Neuronal stem cell (in vitro differentiated cells): ENCODE results near the gene SGPP2.

Source experiments
- DNase-seq: peaks from one replicate; pipeline ENCODE4 v3.0.0-alpha.2; 2013; ENCODE audit warnings: low spot score
- H2AFZ ChIP-seq: one replicate; pipeline ENCODE4 v1.6.1; 2013; ENCODE audit warnings: mild to moderate bottlenecking, low read length, inconsistent platforms
- H2AK5ac ChIP-seq: 2 replicates; pipeline ENCODE4 v1.6.1; 2013; ENCODE audit warnings: low read depth, mild to moderate bottlenecking, inconsistent platforms, low read length, moderate library complexity, mixed read lengths
- H2BK120ac ChIP-seq: 2 replicates; pipeline ENCODE4 v1.6.1; 2013; ENCODE audit warnings: low read depth, mild to moderate bottlenecking, inconsistent platforms, low read length, moderate library complexity, mixed read lengths
- H2BK12ac ChIP-seq: one replicate; pipeline ENCODE4 v1.6.1; 2013; ENCODE audit warnings: low read length, inconsistent platforms
- H2BK15ac ChIP-seq: 2 replicates; pipeline ENCODE4 v1.6.1; 2013; ENCODE audit warnings: mild to moderate bottlenecking, low read length, inconsistent platforms, mixed read lengths
- H2BK5ac ChIP-seq: one replicate; pipeline ENCODE4 v1.6.1; 2013; ENCODE audit warnings: inconsistent platforms, mild to moderate bottlenecking, low read length, moderate library complexity
- H3K14ac ChIP-seq: one replicate; pipeline ENCODE4 v1.6.1; 2013; ENCODE audit warnings: low read length, inconsistent platforms
- H3K18ac ChIP-seq: 2 replicates; pipeline ENCODE4 v1.6.1; 2013; ENCODE audit warnings: low read length, inconsistent platforms
- H3K23ac ChIP-seq: 2 replicates; pipeline ENCODE4 v1.6.1; 2013; ENCODE audit warnings: low read depth, mild to moderate bottlenecking, mixed read lengths, low read length, inconsistent platforms; ENCODE audit not compliant: poor library complexity
- H3K27ac ChIP-seq: replicated peaks from 3 replicates; pipeline ENCODE4 v1.5.1; 2013; ENCODE audit warnings: low read length, inconsistent platforms
- H3K27me3 ChIP-seq, 3 experiments: 2 replicates each; pipeline ENCODE4 v1.6.1; 2013; ENCODE audit warnings: low read length in 3 of 3, mild to moderate bottlenecking in 2 of 3, inconsistent platforms in 1 of 3, low read depth in 1 of 3, mixed read lengths in 1 of 3, moderate library complexity in 1 of 3; ENCODE audit not compliant: control insufficient read depth in 3 of 3, insufficient read depth in 3 of 3
- H3K36me3 ChIP-seq, 2 donors: replicated peaks in 1 of 2; 2 replicates each; pipeline ENCODE4 v1.6.1; 2013; ENCODE audit warnings: low read length in 2 of 2; ENCODE audit not compliant: control insufficient read depth in 2 of 2, insufficient read depth in 2 of 2
- H3K4ac ChIP-seq: 2 replicates; pipeline ENCODE4 v1.6.1; 2013; ENCODE audit warnings: inconsistent platforms, mild to moderate bottlenecking, low read length, moderate library complexity
- H3K4me1 ChIP-seq, 2 donors: 1 replicate in 1 of 2; 2 replicates in 1 of 2; pipeline ENCODE4 v1.6.1; 2013; ENCODE audit warnings: low read length in 2 of 2, low read depth in 1 of 2; ENCODE audit not compliant: control insufficient read depth in 2 of 2, insufficient read depth in 1 of 2
- H3K4me2 ChIP-seq: one replicate; pipeline ENCODE4 v1.6.1; 2013; ENCODE audit warnings: mild to moderate bottlenecking, low read length, inconsistent platforms; ENCODE audit not compliant: insufficient read depth, poor library complexity, severe bottlenecking
- H3K4me3 ChIP-seq, 2 donors: 2 replicates each; pipeline ENCODE4 v1.5.1; 2013; ENCODE audit warnings: low read length in 2 of 2, mild to moderate bottlenecking in 2 of 2, inconsistent platforms in 1 of 2, moderate library complexity in 1 of 2
- H3K79me1 ChIP-seq: one replicate; pipeline ENCODE4 v1.6.1; 2013; ENCODE audit warnings: low read depth, mild to moderate bottlenecking, inconsistent platforms, low read length, moderate library complexity
- H3K9ac ChIP-seq: one replicate; pipeline ENCODE4 v1.6.1; 2013; ENCODE audit warnings: mild to moderate bottlenecking, low read depth, low read length, inconsistent platforms; ENCODE audit not compliant: poor library complexity
- H3K9me3 ChIP-seq, 2 donors: replicated peaks in 1 of 2; 2 replicates each; pipeline versions ENCODE3 to v1.6.1; 2013; ENCODE audit warnings: low read length in 2 of 2, mild to moderate bottlenecking in 2 of 2, inconsistent platforms in 1 of 2, low read depth in 1 of 2, mixed read lengths in 1 of 2, moderate library complexity in 1 of 2; ENCODE audit not compliant: control insufficient read depth in 2 of 2, insufficient read depth in 1 of 2
- H4K8ac ChIP-seq: one replicate; pipeline ENCODE4 v1.6.1; 2013; ENCODE audit warnings: low read depth, mild to moderate bottlenecking, inconsistent platforms, low read length, moderate library complexity
- H4K91ac ChIP-seq: one replicate; pipeline ENCODE4 v1.6.1; 2013; ENCODE audit warnings: low read length, low read depth, mild to moderate bottlenecking, inconsistent platforms; ENCODE audit not compliant: poor library complexity
- WGBS, 2 donors: extraction: QIAGEN DNeasy Blood & Tissue Kit; methylation state at CpG; one replicate each; pipeline ENCODE4 v1.1.7; 2013; ENCODE audit warnings: missing lambda C conversion rate in 2 of 2, mixed read lengths in 1 of 2; ENCODE audit not compliant: insufficient read length in 2 of 2, insufficient replicate concordance in 1 of 2; ENCODE audit errors: extremely low coverage in 2 of 2; 5-methylcytosine and 5-hydroxymethylcytosine counted together

The SGPP2 gene

DNA sequence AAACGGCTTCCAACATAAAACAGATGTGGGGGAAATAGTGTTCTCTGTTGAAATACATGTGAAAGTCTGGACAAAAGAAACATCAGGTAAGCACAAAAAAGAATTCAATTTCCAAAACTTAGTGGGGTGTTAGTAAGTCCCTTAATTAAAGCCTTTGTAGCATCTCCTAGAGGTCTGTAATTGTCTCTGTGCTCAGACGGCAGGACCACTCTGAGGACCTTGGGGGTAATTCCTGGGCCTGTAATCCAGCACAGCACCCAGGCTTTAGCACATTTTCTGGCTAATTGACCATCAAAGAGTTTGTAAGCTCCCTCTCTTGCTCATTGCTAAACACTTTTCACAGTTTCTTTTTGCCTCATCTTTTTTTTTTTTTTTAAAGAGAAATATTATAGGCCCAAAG, 151.3 kb downstream of the SGPP2 start:
- H3K27ac ChIP-seq: no peak overlapping the region
- no CpG with 5 or more reads among the region's 2 CpGs for WGBS, 2 donors

DNA sequence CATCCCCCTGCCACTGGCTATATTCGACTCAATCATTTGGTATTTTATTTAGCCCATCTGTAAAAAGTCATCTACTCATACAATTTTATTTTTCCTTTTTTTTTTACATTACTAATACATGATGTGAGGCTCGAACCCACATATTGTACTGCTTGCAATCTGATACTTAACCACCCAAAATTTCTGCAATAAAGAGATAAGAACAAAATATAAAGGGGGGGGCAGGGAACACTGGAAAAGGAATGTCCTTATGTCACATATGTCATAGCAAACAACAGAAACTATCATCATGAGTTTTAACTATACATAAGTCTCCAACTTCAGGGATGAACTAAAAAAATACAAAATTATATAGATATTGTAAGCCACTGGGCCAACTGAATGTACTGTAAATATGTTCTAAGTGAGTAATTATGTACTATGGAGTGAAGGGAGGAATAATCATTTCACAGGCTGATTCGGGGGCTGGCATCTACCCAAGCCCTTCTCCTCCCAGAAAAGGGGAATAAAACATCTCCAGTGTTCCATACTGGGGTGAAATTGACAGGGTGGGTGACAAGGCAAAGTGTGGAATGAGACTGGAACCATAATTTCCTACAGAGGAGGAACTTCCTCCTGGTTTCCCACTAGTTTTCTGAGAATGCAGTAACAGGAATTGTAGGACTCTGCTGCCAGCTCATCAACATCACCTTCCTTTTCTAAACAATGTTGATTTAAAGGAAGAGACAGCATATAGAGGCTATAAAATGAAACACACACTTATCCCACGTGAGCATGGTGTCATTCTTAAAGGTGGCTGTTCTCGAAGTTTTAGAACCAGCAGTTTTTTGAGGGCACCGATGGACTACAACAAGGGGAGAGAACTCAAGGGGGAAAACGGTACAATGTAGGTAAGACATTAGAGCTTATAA, 152.1 kb downstream of the SGPP2 start:
- Histone ChIP-seq H3K27ac (no peak overlapping the region), H3K14ac (no peak overlapping the region), H3K27me3 (no peaks in the 10 kb centered on the region), H3K4me2 (no peak overlapping the region), H2BK15ac (no peak overlapping the region), H3K36me3 (peaks cover 0 to 40% of the 10 kb centered on the region in 2 donors), H2BK5ac (no peak overlapping the region), H3K18ac (no peak overlapping the region), H2AK5ac (no peak overlapping the region), H3K23ac (no peak overlapping the region), H4K91ac (no peak overlapping the region), H4K8ac (no peak overlapping the region), H3K4me3 (no peak overlapping the region), H2BK120ac (no peak overlapping the region), H3K9ac (no peak overlapping the region), H3K79me1 (peaks cover 3% of the 10 kb centered on the region), H3K9me3 (no peaks in the 10 kb centered on the region), H2AFZ (no peak overlapping the region), H2BK12ac (no peak overlapping the region), H3K4ac (no peak overlapping the region), H3K4me1 (peaks cover 0 to 10% of the 10 kb centered on the region in 2 donors)
- no peak for DNase-seq
- WGBS, 2 donors: no CpG with 5 or more reads among the region's 7 CpGs

More for the DNA sequence above, 151.3 kb downstream of the SGPP2 start:
- H3K4me1 ChIP-seq: peaks cover 0 to 10% of the 10 kb centered on the region in 2 donors
- no peak overlapping the region for H3K4ac ChIP-seq
- no peak overlapping the region for H2BK15ac ChIP-seq
- no peaks in the 10 kb centered on the region for H3K79me1 ChIP-seq
- no peaks in the 10 kb centered on the region for H3K27me3 ChIP-seq
- H2AFZ ChIP-seq: no peak overlapping the region
- no peak overlapping the region for H2BK5ac ChIP-seq
- H4K91ac ChIP-seq: no peak overlapping the region
- H4K8ac ChIP-seq: no peak overlapping the region
- H2BK120ac ChIP-seq: no peak overlapping the region
- H3K9ac ChIP-seq: no peak overlapping the region
- peaks cover 0 to 48% of the 10 kb centered on the region in 2 donors for H3K36me3 ChIP-seq
- no peak for DNase-seq
- H3K9me3 ChIP-seq: no peaks in the 10 kb centered on the region
- no peak overlapping the region for H3K4me3 ChIP-seq
- no peak overlapping the region for H3K14ac ChIP-seq
- no peak overlapping the region for H3K18ac ChIP-seq
- H3K23ac ChIP-seq: no peak overlapping the region
- no peak overlapping the region for H2BK12ac ChIP-seq
- no peak overlapping the region for H2AK5ac ChIP-seq
- H3K4me2 ChIP-seq: no peak overlapping the region

DNA sequence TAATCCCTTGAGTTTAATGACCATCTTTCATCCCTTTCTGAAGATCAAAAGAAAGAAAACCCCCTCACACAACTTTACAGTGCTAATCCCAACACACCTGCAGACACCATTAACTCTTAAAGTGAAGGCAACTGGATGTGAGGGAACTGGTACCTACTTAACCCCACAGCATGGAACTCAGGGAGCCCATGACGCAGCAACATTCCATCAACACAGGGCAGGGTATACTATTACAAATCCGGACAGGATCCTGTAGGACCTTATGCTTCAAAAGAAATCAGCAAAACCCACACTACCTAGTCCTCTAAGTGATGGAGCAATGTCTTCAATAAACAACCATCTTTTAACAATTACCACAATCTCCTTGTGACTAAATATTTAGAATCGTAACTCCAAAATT, 153.0 kb downstream of the SGPP2 start:
- no peak overlapping the region for H3K4ac ChIP-seq
- peaks cover 0 to 37% of the 10 kb centered on the region in 2 donors for H3K36me3 ChIP-seq
- H2BK15ac ChIP-seq: no peak overlapping the region
- no peak overlapping the region for H4K8ac ChIP-seq
- H3K27me3 ChIP-seq: no peaks in the 10 kb centered on the region
- no peak for DNase-seq
- H2AK5ac ChIP-seq: no peak overlapping the region
- no peak overlapping the region for H3K23ac ChIP-seq
- no peak overlapping the region for H2BK120ac ChIP-seq
- H3K4me2 ChIP-seq: no peak overlapping the region
- H3K9ac ChIP-seq: no peak overlapping the region
- H3K79me1 ChIP-seq: peaks cover 3% of the 10 kb centered on the region
- H2BK5ac ChIP-seq: no peak overlapping the region
- no peaks in the 10 kb centered on the region for H3K9me3 ChIP-seq
- WGBS, 2 donors: 100% methylated on average over 1 of the region's 3 CpGs; no CpG with 5 or more reads in 1 of the 2 donors
- H2AFZ ChIP-seq: no peak overlapping the region
- no peak overlapping the region for H4K91ac ChIP-seq
- H3K4me1 ChIP-seq: peaks cover 0 to 10% of the 10 kb centered on the region in 2 donors
- H3K27ac ChIP-seq: no peak overlapping the region
- no peak overlapping the region for H3K18ac ChIP-seq
- no peak overlapping the region for H2BK12ac ChIP-seq
- H3K14ac ChIP-seq: no peak overlapping the region
- H3K4me3 ChIP-seq: no peak overlapping the region

GRCh38 chr2:222582928-222583327, 158.6 kb downstream of the SGPP2 start:
- Histone ChIP-seq H2BK5ac (no peak overlapping the region), H2BK15ac (no peak overlapping the region), H3K27ac (no peak overlapping the region), H3K18ac (no peak overlapping the region), H3K9me3 (peaks cover 3 to 10% of the 10 kb centered on the region in 2 donors), H3K23ac (no peak overlapping the region), H3K14ac (no peak overlapping the region), H4K8ac (no peak overlapping the region), H3K4me2 (no peak overlapping the region), H2AFZ (no peak overlapping the region), H4K91ac (no peak overlapping the region), H2AK5ac (no peak overlapping the region), H2BK120ac (no peak overlapping the region), H3K4ac (no peak overlapping the region), H3K4me1 (peaks cover 0 to 2% of the 10 kb centered on the region in 2 donors), H3K79me1 (peaks cover 3% of the 10 kb centered on the region), H3K4me3 (no peak overlapping the region), H2BK12ac (no peak overlapping the region), H3K27me3 (no peaks in the 10 kb centered on the region), H3K9ac (no peak overlapping the region), H3K36me3 (peaks cover 1 to 20% of the 10 kb centered on the region in 2 donors)
- no peak for DNase-seq
